A673 (cell line): ENCODE results near the gene SAT1. TPM values are rescaled to one million over a fixed set of nuclear protein-coding genes. Genes with fewer than 3 reads are reported as not detected.

Experiments used
- BruUV-seq: library from RNA; stranded (reverse); fragments of 400-500 nt; replicated peaks from 2 replicates; lab custom pipeline; 2021; lab: Mats Ljungman, UMichigan
- CTCF ChIA-PET: fragments of 300-600 bp; sonication (Branson Sonifier 250); formaldehyde crosslinking; loops from one replicate; lab custom pipeline; 2022; ENCODE audit warnings: antibody characterized with exemption; lab: Charles Lee
- POLR2A ChIA-PET: fragments of 300-600 bp; sonication (Branson Sonifier 250); formaldehyde crosslinking; loops from one replicate; lab custom pipeline; 2022; ENCODE audit warnings: antibody characterized with exemption; ENCODE audit not compliant: low non-redundant PET; lab: Charles Lee
- DNase-seq: peaks from one replicate; pipeline ENCODE4 v3.0.0-alpha.2; 2015; ENCODE audit warnings: low spot score
- H3K27ac ChIP-seq: fragments of 200-600 bp; sonication (generic); 2 replicates; pipeline ENCODE4 v1.5.1; 2016; ENCODE audit warnings: mixed run types, low read depth, mild to moderate bottlenecking, mixed read lengths, antibody characterized with exemption, low read length; ENCODE audit not compliant: poor library complexity, severe bottlenecking
- H3K27me3 ChIP-seq: fragments of 200-600 bp; sonication (generic); replicated peaks from 2 replicates; pipeline ENCODE4 v1.6.1; 2017; ENCODE audit warnings: mixed run types, low read depth, mild to moderate bottlenecking, mixed read lengths, antibody characterized with exemption, low read length; ENCODE audit not compliant: insufficient read depth, poor library complexity
- H3K36me3 ChIP-seq: fragments of 200-600 bp; sonication (generic); 2 replicates; pipeline ENCODE4 v1.6.1; 2016; ENCODE audit warnings: mixed run types, mild to moderate bottlenecking, mixed read lengths, antibody characterized with exemption, low read length; ENCODE audit not compliant: insufficient read depth, poor library complexity, severe bottlenecking
- H3K4me1 ChIP-seq: fragments of 200-600 bp; sonication (generic); 2 replicates; pipeline ENCODE4 v1.6.1; 2017; ENCODE audit warnings: mixed run types, mild to moderate bottlenecking, mixed read lengths, antibody characterized with exemption, low read length; ENCODE audit not compliant: insufficient read depth, poor library complexity, severe bottlenecking
- H3K4me3 ChIP-seq: fragments of 200-600 bp; sonication (generic); 2 replicates; pipeline ENCODE4 v1.5.1; 2016; ENCODE audit warnings: low read depth, mixed run types, mild to moderate bottlenecking, mixed read lengths, low read length; ENCODE audit not compliant: poor library complexity, severe bottlenecking
- H3K9me3 ChIP-seq: fragments of 200-600 bp; sonication (generic); 2 replicates; pipeline ENCODE4 v1.6.1; 2016; ENCODE audit warnings: mixed run types, low read depth, mild to moderate bottlenecking, mixed read lengths, antibody characterized with exemption, low read length; ENCODE audit not compliant: poor library complexity, severe bottlenecking
- EZH2 ChIP-seq: fragments of 200-600 bp; sonication (generic); IDR thresholded peaks from 2 replicates; pipeline ENCODE4 v1.6.1; 2017; ENCODE audit warnings: borderline replicate concordance, low read depth, mild to moderate bottlenecking, mixed read lengths, antibody characterized with exemption, low read length; ENCODE audit not compliant: poor library complexity, severe bottlenecking
- intact Hi-C: fragments of 100-400 bp; cut with micrococcal nuclease; formaldehyde crosslinking; loops from one replicate; pipeline ENCODE4 v1.10.0; 2022; ENCODE audit not compliant: unreplicated experiment
- total RNA-seq: library from RNA; stranded (reverse); gene quantifications from 2 replicates; pipeline ENCODE4 v1.2.3, GENCODE V29; 2021
- TF ChIP-seq, protein P1 (sequence below): fragments of 300-800, 200-600 bp; sonication (generic); conservative IDR thresholded peaks from 2 replicates; pipeline ENCODE4 v1.5.1; 2017; ENCODE audit warnings: low read depth, mild to moderate bottlenecking, antibody characterized with exemption, low read length, moderate library complexity, mixed read lengths

Gene SAT1
- total RNA-seq, 1 experiment from 2014 or later, result 21.6 TPM

DNA sequence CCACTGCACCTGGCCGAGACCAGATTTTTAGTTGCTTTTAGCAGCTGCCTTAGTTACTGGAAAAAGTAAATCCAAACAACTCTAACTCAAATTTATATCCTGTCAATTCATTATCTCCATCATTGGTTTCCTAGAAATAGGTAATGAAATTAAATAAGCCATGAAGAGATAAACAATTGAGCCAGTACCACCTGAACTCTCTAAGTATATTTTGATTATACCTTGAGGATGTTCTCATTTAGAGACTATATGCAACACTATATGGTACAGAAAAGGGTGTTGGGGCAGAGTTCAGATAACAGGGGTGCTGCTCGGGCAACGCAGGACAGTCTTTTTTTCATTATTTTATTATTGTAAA lies 35.0 kb downstream of the SAT1 start:
- BruUV-seq, result no TSS peak
- Histone ChIP-seq H3K27me3 (no peaks in the 10 kb centered on the region), H3K27ac (no peak overlapping the region), H3K4me3 (no peak overlapping the region), H3K4me1 (no peaks in the 10 kb centered on the region), H3K9me3 (no peaks in the 10 kb centered on the region), H3K36me3 (no peaks in the 10 kb centered on the region)
- TF ChIP-seq EZH2, result no peak
- ChIA-PET POLR2A (no interaction called here), CTCF (no interaction called here)
- intact Hi-C loops, result no loop called here
- DNase-seq, result no peak

DNA sequence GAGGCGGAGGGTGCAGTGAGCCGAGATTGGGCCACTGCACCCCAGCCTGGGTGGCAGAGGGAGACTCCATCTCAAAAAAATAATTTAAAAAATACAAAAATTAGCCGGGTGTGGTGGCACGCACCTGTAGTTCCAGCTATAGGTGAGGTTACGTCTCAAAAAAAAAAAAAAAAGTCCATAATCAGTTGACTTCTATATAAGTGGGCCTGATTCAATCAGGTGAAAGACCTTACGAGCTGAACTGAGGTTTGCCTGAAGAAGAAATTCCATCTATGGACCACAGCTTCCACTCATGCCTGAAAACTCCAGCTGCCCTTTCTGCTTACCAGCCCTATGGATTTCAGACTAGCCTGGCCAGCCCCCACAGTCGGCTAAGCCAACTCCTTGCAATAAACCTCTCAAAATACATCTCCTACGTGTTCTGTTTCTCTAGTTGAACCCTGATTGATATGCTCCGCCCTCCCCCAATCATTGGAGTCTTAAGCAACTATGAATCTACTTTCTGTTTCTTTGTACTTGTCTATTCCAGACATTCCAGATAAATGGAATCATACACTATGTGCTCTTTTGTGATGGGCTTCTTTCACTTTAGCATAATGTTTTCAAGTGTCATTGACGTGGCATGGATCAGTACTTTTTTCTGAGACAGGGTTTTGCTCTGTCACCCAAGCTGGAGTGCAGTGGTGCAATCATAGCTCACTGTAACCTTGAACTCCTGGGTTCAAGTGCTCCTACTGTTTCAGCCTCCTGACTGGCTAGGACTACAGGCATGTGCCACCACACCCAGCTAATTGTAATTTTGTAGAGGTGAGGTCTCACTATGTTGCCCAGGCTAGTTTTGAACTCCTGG lies 36.6 kb downstream of the SAT1 start:
- intact Hi-C loops, result no loop called here
- CTCF ChIA-PET, result interaction anchor here (0.6 kb wide), 2 partner anchors 37 to 115 kb away, joined by 3 to 9 read pairs; partner anchors contain the start of gene SAT1
- H3K4me1 ChIP-seq, result no peaks in the 10 kb centered on the region
- TF ChIP-seq, protein P1, sequence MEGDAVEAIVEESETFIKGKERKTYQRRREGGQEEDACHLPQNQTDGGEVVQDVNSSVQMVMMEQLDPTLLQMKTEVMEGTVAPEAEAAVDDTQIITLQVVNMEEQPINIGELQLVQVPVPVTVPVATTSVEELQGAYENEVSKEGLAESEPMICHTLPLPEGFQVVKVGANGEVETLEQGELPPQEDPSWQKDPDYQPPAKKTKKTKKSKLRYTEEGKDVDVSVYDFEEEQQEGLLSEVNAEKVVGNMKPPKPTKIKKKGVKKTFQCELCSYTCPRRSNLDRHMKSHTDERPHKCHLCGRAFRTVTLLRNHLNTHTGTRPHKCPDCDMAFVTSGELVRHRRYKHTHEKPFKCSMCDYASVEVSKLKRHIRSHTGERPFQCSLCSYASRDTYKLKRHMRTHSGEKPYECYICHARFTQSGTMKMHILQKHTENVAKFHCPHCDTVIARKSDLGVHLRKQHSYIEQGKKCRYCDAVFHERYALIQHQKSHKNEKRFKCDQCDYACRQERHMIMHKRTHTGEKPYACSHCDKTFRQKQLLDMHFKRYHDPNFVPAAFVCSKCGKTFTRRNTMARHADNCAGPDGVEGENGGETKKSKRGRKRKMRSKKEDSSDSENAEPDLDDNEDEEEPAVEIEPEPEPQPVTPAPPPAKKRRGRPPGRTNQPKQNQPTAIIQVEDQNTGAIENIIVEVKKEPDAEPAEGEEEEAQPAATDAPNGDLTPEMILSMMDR, result no peak
- no peaks in the 10 kb centered on the region for H3K9me3 ChIP-seq
- no peaks in the 10 kb centered on the region for H3K27me3 ChIP-seq
- no peak overlapping the region for H3K4me3 ChIP-seq
- BruUV-seq, result no TSS peak
- DNase-seq, result no peak
- no peaks in the 10 kb centered on the region for H3K36me3 ChIP-seq
- H3K27ac ChIP-seq, result no peak overlapping the region
- POLR2A ChIA-PET, result no interaction called here

DNA sequence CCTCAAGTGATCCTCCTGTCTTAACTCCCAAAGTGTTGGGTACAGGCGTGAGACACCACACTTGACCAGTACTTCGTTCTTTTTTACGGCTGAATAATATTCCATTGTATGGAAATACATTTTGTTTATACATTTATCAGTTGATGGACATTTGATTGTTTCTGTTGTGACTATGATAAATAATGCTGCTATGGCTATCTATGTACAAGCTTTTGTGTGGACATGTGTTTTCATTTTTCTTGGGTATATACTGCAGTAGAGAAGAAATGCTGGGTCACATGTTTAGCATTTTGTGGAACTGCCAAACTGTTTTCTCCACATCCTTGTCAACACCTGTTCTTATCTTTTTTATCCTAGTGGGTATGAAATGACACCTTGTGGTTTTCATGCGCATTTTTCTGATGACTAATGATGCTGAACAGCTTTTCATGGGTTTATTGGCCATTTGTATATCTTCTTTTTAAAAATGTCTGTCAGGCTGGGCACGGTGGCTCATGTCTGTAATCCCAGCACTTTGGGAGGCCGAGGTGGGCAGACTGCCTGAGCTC lies 37.3 kb downstream of the SAT1 start:
- TF ChIP-seq, protein P1, result no peak
- no peak for TF ChIP-seq EZH2
- DNase-seq, result no peak
- no TSS peak for BruUV-seq
- POLR2A ChIA-PET, result no interaction called here
- Histone ChIP-seq H3K4me3 (no peak overlapping the region), H3K36me3 (no peaks in the 10 kb centered on the region), H3K27ac (no peak overlapping the region), H3K4me1 (no peaks in the 10 kb centered on the region), H3K9me3 (no peaks in the 10 kb centered on the region), H3K27me3 (no peaks in the 10 kb centered on the region)
- CTCF ChIA-PET, result interaction anchor here (0.6 kb wide), 1 partner anchor 116 kb away, joined by 9 read pairs; no protein-coding TSS in a partner anchor
- intact Hi-C loops, result no loop called here
